H1 (cell line): ENCODE measurements around the gene CLEC1A. TPM values are rescaled to one million over a fixed set of nuclear protein-coding genes. Genes with fewer than 3 reads are reported as not detected.

Source experiments
- EP300 ChIP-seq, 2 experiments: IDR thresholded peaks; 1 replicate in 1 of 2; 2 replicates in 1 of 2; pipeline ENCODE4 v1.6.1; 2011 to 2012; ENCODE audit warnings: low read depth in 2 of 2, low read length in 2 of 2, mild to moderate bottlenecking in 2 of 2, borderline replicate concordance in 1 of 2, inconsistent platforms in 1 of 2, moderate library complexity in 1 of 2
- POLR2A ChIP-seq, 2 experiments: IDR thresholded peaks; 1 replicate in 1 of 2; 2 replicates in 1 of 2; pipeline ENCODE4 v1.6.1; 2011; ENCODE audit warnings: low read depth in 2 of 2, low read length in 2 of 2, mild to moderate bottlenecking in 2 of 2; ENCODE audit errors: control extremely low read depth in 1 of 2
- polyA plus RNA-seq, 7 experiments: library from polyadenylated mRNA; depleted of rRNA in 3 of 7; stranded (reverse) in 5 of 7; unstranded in 2 of 7; fragments of >200 nt in 5 of 7; fragments of 200-250 nt in 2 of 7; gene quantifications; 1 replicate in 5 of 7; 2 replicates in 1 of 7; 4 replicates in 1 of 7; pipeline versions ENCODE4 v1.2.1 to v1.2.3, GENCODE V29; 2011 to 2013; ENCODE audit warnings: missing spikeins in 2 of 7, mixed read lengths in 2 of 7
- total RNA-seq: library from RNA; stranded (reverse); fragmentation: NEBNext Ultra II Directional; extraction: Animal tissue kit (Norgen Biotek cat#: 25700); gene quantifications from 2 replicates; pipeline ENCODE4 v1.2.1, GENCODE V29; 2021
- TF ChIP-seq, protein P1 (sequence below): fragments of 300-600 bp; sonication (generic); IDR thresholded peaks from 2 replicates; pipeline ENCODE4 v1.7.1; 2012; ENCODE audit warnings: low read length, moderate library complexity, mild to moderate bottlenecking, inconsistent platforms; ENCODE audit not compliant: insufficient replicate concordance

CLEC1A gene
- total and polyA plus RNA-seq, 2 of the 8 experiments (the other 6 are each of a cell fraction or from before 2014, with no cell fraction given): 0.20 TPM; not detected in 1

DNA sequence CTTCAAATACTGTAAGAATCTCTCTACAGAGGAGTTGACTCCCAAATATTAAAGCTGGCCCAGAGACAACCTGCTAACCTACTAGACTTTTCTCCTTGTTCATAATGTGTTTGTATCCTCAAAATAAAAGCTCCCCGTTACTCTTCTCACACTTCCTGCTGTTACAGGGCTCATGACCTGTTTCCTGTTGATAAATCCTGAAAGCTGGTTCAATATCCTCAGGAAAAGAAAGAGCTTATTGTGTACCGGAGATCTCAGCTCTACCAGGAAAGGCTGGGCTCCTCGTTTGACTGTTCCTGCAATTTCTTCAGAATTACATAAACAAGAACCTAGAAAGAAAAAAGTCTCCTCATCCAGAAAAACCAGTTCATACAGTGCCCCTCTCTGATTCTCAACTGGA lies 30.8 kb downstream of the CLEC1A start (continued):
- TF ChIP-seq EP300 (IDR thresholded peaks at IDR 0.05; ENCODE audit: borderline replicate concordance in 1 of 2, low read depth in 2 of 2, low read length in 2 of 2): no peak
- no peak for TF ChIP-seq POLR2A (IDR thresholded peaks at IDR 0.05; ENCODE audit: control extremely low read depth in 1 of 2, low read depth in 2 of 2, low read length in 2 of 2)
- TF ChIP-seq, protein P1, sequence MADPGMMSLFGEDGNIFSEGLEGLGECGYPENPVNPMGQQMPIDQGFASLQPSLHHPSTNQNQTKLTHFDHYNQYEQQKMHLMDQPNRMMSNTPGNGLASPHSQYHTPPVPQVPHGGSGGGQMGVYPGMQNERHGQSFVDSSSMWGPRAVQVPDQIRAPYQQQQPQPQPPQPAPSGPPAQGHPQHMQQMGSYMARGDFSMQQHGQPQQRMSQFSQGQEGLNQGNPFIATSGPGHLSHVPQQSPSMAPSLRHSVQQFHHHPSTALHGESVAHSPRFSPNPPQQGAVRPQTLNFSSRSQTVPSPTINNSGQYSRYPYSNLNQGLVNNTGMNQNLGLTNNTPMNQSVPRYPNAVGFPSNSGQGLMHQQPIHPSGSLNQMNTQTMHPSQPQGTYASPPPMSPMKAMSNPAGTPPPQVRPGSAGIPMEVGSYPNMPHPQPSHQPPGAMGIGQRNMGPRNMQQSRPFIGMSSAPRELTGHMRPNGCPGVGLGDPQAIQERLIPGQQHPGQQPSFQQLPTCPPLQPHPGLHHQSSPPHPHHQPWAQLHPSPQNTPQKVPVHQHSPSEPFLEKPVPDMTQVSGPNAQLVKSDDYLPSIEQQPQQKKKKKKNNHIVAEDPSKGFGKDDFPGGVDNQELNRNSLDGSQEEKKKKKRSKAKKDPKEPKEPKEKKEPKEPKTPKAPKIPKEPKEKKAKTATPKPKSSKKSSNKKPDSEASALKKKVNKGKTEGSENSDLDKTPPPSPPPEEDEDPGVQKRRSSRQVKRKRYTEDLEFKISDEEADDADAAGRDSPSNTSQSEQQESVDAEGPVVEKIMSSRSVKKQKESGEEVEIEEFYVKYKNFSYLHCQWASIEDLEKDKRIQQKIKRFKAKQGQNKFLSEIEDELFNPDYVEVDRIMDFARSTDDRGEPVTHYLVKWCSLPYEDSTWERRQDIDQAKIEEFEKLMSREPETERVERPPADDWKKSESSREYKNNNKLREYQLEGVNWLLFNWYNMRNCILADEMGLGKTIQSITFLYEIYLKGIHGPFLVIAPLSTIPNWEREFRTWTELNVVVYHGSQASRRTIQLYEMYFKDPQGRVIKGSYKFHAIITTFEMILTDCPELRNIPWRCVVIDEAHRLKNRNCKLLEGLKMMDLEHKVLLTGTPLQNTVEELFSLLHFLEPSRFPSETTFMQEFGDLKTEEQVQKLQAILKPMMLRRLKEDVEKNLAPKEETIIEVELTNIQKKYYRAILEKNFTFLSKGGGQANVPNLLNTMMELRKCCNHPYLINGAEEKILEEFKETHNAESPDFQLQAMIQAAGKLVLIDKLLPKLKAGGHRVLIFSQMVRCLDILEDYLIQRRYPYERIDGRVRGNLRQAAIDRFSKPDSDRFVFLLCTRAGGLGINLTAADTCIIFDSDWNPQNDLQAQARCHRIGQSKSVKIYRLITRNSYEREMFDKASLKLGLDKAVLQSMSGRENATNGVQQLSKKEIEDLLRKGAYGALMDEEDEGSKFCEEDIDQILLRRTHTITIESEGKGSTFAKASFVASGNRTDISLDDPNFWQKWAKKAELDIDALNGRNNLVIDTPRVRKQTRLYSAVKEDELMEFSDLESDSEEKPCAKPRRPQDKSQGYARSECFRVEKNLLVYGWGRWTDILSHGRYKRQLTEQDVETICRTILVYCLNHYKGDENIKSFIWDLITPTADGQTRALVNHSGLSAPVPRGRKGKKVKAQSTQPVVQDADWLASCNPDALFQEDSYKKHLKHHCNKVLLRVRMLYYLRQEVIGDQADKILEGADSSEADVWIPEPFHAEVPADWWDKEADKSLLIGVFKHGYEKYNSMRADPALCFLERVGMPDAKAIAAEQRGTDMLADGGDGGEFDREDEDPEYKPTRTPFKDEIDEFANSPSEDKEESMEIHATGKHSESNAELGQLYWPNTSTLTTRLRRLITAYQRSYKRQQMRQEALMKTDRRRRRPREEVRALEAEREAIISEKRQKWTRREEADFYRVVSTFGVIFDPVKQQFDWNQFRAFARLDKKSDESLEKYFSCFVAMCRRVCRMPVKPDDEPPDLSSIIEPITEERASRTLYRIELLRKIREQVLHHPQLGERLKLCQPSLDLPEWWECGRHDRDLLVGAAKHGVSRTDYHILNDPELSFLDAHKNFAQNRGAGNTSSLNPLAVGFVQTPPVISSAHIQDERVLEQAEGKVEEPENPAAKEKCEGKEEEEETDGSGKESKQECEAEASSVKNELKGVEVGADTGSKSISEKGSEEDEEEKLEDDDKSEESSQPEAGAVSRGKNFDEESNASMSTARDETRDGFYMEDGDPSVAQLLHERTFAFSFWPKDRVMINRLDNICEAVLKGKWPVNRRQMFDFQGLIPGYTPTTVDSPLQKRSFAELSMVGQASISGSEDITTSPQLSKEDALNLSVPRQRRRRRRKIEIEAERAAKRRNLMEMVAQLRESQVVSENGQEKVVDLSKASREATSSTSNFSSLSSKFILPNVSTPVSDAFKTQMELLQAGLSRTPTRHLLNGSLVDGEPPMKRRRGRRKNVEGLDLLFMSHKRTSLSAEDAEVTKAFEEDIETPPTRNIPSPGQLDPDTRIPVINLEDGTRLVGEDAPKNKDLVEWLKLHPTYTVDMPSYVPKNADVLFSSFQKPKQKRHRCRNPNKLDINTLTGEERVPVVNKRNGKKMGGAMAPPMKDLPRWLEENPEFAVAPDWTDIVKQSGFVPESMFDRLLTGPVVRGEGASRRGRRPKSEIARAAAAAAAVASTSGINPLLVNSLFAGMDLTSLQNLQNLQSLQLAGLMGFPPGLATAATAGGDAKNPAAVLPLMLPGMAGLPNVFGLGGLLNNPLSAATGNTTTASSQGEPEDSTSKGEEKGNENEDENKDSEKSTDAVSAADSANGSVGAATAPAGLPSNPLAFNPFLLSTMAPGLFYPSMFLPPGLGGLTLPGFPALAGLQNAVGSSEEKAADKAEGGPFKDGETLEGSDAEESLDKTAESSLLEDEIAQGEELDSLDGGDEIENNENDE: no peak
